GM19397 (cell line): ENCODE data around the gene MRPL2.
A peak's percentile ranks its signal among the peaks of the same experiment; 100 is the strongest.

Source experiments
- ATAC-seq: cut with Tn5 transposase; IDR thresholded peaks from one replicate; pipeline ENCODE4 v1.9.1; 2021; ENCODE audit warnings: mild to moderate bottlenecking, moderate library complexity; ENCODE audit not compliant: unreplicated experiment

The MRPL2 gene

DNA sequence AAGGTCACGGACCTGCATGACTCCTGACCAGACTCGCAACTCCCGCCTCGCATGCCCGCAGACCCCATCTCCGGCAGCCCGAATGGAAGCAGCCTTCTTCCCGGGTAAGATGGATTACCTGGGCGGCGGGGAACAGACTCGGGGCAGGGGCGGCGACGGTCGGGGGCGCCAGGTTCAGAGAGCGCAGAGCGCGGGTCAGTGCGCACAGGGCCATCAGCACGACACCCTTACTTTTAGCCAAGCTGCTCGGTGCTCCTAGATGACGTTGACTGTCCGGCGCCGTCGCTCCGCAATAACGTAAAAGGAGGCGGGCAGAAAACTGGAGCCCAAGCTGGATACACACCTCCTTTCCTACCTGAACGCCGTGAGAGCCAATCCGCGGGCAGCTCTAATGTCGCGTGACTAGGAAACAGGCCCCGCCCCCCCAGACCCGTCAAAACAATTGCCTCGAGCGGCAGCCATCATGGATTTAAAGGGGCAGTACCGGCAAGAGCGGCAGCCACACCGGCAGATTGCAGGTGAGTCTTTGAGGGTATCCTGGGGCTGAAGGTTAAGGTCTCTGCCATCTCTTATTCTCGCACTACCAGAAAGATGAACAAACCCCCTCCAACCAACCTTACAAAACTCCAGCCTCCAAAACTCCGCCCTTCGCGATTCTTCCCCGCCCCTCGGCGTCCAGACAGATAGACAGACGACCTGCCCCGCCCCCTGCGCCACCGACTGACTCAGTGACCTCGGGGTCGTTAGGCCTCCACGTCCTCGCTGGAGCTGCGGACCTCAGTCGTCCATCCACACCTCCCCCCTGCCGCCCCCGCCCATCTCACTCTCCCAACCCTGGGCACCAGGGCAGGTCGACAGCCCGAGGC is at the start of gene MRPL2, which contains the start of gene KLC4:
Gene MRPL2, minus strand, starts transcription at position 267 of the 866 bp plus-strand sequence. Its CDS starts 53 bp downstream, at position 214.
Gene KLC4, plus strand, starts transcription at position 464 of the 866 bp plus-strand sequence. CDS start 1,705 bp downstream, outside the sequence.
- ATAC-seq = peak; percentile 91

DNA sequence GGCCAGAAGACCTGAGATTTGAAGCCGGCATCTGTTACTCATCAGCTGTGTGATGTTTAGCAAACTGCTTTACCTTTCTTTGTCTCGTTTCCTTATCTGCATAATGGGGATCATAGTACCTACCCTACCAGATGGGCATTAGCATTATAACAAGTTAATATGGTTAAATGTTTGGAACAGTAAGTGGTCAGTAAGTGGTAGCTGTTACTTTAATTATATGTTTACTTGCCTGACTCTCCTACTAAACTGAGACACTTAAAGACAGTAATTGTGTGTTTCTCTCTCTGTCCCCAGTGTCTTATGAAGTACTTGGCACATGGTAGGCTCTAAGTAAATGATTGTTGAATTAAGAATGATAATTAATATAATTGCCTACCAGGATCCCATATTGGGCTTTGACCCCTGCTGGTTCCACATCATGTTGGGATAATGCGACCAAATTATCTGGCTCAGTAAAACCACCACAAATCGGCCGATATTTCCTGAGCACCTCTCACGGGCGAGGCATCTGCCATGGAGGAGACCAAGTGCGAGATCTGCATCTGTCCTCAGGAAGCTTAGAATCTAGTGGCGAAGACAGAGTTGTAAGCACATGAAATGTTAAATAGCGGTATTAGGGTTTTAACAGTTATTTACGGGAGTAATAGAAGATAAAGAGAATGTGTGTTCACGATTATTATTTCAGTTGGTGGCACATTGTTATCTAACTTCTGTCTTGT is 48.3 kb upstream of the MRPL2 start:
- ATAC-seq = no peak

- ATAC-seq = no peak
Observed at GRCh38 chr6:43105538-43106222, 46.4 kb upstream of the MRPL2 start.

GRCh38 chr6:43103253-43103876 is 44.1 kb upstream of the MRPL2 start:
- no peak for ATAC-seq

GRCh38 chr6:43101497-43101896 is 42.3 kb upstream of the MRPL2 start:
- ATAC-seq = no peak

DNA sequence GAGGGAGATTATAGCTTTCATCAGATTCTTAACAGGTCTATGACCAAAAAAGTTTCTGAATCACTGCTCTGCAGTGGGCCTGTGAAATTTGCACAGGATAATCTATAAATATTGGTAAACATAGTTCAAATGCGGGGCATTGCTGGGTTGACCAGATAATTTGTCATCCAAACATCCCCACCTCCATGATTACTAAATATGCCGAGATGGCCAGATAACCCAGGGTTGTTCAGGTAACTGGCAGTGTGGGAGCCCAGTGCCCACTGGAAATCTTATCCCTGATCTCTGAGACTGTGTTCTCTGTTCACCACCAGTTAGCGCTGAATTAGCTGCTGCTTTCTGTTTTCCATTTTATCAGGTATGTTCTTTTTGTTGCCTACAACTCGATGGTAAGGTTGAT is 38.3 kb upstream of the MRPL2 start:
- ATAC-seq = no peak

DNA sequence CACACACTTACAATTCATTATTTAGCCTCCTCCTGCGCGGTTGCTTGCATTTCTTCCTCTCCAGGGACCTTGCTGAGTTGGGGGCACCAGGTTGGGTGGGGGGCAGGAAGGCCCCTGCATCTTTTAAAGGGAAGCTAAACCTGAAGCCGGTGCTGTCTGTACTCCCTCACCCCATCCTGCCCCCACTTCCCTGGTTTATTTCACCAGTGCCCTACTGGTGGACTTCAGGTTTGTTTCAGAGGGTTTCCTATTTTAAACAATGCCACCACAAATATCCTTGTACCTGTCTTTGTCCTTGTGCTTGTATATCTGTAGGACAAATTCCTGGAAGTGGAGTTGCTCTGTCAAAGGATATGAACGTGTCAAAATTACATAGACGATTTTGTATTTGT is 37.9 kb upstream of the MRPL2 start:
- no peak for ATAC-seq

DNA sequence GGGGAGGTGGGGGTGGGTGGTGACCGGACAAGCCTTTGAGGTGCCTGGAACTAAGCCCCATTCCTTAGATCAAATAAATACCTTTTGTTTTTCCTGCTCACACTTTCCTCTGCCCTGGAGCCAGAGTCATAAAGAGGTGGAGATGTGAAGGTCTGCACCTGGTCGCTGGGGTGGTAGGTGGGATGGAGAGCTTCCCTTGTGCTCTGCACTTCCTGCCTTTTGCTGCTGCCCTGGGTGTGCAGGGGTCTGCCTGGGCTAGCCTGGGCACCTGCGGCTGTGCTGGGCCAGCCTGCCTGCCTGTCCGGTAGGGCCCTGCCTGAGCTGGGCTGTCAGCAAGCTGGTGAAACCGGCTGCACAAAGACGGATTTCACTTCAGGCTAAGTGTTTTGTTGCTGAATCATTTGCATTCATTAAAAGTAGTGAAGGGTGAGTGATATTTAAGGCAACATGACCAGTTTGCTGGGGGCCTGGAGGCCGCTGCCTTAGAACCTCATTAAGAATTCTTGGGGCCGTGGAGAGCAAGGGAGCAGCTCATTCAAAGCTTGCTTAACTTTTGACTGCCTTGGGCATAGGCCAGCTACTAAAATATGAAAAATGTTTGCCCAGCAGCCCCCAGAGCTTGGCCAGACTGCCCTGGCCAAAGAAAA is 37.3 kb upstream of the MRPL2 start:
- no peak for ATAC-seq

DNA sequence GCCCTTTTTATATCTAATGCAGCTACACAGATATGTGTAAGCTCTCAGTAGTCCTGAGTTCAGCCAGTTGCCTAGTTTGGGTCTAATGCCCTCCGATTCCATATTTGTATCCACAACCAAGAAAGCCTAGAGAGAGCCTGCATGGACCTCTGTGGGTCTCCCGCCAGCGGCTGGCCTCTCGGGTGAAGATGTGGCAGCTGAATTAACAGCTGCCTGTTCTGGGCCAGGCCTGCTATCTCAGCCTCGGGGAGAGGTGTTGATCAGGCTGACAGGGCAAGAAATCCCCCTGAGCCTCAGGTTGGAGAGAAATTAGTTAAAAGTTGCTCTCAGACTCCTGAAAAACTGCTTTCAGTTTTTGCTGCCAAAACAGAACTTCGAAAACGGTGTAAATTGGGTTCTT is 36.7 kb upstream of the MRPL2 start:
- ATAC-seq = no peak

- no peak for ATAC-seq
Observed at GRCh38 chr6:43093436-43094289, 34.4 kb upstream of the MRPL2 start.

DNA sequence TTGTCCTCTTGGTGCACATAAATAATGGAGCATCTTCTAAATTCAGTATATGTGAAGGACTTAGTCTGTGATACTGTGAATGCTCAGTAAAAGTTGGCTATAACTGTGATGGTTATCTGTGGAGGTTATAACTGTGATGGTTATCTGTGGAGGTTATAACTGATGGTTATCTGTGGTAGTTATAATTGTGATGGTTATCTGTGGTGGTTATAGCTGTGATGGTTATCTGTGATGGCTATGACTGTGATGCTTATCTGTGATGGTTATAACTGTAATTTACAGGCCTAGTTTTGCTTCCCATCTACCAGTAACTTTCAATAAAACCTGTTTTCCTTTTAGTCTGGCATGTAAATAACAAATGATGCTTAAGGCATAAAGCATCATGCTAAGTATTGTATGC is 33.4 kb upstream of the MRPL2 start:
- ATAC-seq = no peak

DNA sequence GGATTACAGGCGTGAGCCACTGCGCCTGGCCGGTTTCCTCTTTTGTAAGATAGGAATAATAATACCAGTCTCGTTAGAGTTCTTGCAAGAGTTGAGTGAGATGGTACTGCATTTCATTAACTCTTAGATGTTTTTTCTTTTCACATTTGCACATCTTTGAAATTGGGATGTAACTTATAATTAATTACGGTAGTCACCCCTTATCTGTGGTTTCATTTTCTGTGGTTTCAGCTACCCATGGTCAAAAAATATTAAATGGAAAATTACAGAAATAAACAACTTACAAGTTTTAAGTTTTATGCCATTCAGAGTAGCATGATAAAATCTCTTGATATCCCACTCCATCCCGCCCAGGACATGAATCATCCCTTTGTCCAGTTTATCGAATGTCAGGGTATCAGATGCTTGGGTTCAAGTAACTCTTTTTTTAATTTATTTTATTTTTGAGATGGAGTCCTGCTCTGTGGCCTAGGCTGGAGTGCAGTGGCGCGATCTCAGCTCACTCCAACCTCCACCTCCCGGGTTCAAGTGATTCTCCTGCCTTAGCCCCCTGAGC is 32.3 kb upstream of the MRPL2 start:
- no peak for ATAC-seq

DNA sequence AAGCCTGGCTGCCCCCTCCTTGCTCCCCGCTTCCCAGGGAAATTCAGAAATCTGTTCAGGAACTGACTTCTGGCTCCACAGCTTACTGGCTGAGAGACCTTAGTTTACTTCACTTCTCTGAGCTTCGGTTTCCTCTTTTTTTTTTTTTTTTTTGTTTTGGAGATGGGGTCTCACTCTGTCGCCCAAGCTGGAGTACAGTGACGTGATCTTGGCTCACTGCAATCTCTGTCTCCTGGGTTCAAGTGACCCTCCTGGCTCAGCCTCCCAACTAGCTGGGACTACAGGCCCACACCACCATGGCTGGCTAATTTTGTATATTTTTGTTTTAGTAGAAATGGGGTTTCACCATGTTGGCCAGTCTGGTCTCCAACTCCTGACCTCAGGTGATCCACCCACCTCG is 31.8 kb upstream of the MRPL2 start:
- no peak for ATAC-seq

DNA sequence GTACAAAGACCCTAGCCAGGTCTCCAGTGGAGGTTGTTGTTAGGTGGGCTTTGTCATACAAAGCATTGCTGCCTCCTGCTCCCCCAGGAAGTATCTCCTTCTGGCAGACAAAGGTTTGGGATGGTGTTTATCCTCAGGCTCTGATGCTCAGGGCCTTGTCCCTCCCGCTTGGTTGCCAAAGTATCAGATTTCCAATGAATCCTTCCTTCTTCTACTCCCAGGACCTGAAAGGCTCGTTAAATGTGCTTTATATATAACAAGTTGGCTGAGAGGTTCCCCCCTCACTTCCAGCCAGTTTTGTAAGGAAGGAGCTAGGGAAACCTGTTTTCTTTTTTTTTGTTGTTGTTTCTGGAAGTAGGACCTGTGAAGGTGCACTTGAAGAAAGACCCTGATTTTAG is 31.3 kb upstream of the MRPL2 start:
- no peak for ATAC-seq

DNA sequence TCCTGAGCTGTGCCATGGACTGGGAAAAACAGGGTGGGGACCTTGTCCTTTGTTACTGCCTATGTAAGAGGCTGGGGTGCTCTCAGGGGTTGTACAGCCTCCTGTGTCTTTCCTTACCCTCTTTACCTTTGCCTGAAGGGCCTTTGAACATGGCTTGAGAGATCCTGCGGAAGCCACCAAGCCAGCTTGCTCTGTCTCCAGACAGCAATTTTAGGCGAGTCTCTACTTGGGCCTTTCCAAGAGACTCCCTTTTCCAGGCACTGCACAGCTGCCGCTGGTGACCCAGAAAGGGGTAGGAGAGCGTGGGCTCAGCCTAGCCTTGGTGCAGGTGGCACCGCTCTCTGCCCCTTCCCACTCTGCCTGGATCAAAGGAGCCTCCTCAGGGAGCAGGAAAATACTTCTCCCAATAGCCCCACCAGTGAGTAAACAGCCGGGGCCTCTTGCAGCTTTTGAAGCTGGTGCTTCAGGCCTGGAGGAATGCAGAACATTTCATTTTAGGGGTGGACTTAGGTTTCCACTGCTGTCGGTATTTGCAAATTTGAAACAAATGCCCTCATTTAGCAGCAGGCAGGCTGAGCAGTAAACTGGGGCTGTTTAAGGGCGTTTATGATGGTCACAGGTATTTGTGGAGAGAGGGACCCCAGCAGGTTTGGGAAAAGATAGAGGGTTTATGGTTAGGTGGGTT is 30.8 kb upstream of the MRPL2 start:
- no peak for ATAC-seq

DNA sequence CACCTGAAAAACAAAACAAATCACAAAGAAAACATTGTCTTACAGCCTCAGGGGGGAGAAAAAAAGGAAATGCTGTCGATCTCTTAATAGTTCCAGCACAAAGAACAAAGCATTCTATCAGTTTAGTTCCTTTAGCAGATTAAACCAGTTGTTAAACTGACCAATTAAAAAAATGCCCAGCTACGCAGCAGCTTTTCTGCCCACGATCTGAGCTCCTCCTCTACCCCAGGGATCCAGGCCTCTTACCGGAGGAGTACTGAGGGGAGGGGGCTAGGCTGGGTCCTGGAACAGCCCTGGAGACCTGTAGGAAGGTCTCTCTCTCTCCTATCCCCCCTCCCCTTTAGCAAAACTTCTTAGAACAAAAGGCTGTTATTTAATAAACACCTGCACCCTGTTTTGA is 30.2 kb upstream of the MRPL2 start:
- ATAC-seq = no peak

- ATAC-seq = no peak
Observed at GRCh38 chr6:43088654-43089056, 29.4 kb upstream of the MRPL2 start.

DNA sequence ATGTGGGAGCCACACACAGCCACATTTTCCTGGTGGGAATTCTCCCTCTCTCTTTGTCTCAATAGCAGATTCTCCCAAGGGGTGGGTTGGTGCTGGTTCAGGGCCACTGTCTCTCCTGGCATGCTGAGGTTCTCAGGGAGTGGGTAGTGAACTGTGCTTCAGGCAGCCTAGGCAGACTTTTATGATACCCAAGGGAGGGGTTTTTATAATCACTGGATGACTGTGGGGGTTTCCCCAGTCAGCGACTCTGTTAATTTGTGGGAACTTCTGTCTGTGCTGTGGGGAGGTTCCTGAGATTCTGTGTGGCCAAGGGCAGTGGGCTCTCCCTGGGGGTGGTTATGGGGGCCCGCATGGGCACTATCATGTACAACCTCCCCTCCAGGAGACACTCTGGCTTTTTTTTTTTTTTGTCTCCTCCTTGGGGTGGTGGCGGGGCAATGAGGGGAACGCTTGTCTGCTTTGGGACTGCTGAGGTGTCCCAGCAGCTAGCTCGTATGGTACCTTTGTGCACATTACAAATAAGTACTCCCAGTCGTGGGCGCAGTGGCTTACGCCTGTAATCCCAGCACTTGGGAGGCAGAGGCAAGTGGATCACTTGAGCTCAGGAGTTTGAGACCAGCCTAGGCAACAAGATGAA is 26.9 kb upstream of the MRPL2 start:
- no peak for ATAC-seq
